Measurements from ENCODE around the gene RSF1.

The RSF1 gene

GRCh38 chr11:77779935-77780334 is 40.6 kb downstream of the RSF1 start:
- CTCF ChIA-PET = interaction anchor here (0.7 kb wide), 1 partner anchor 228 kb away, joined by 4 read pairs; no protein-coding TSS in a partner anchor
- Histone ChIP-seq H3K4me1 (ENCODE audit: control insufficient read depth, insufficient read depth, low read length) (no peaks in the 10 kb centered on the region), H3K36me3 (ENCODE audit: control insufficient read depth in 2 of 2, insufficient read depth in 1 of 2, low read length in 2 of 2) (no peaks in the 10 kb centered on the region), H3K4me3 (ENCODE audit: low read depth, low read length) (no peak overlapping the region), H3K27ac (ENCODE audit: extremely low read depth, low read depth, low read length) (no peak overlapping the region), H3K9me3 (ENCODE audit: control insufficient read depth, insufficient read depth, low read depth, low read length) (no peaks in the 10 kb centered on the region)
- POLR2A ChIA-PET = interaction anchor here (0.5 kb wide), 1 partner anchor 259 kb away, joined by 4 read pairs; no protein-coding TSS in a partner anchor
- no peak for TF ChIP-seq ZNF274 (IDR thresholded peaks at IDR 0.05; ENCODE audit: low read length)
- no peak for TF ChIP-seq ZNF274 (tag by site-specific recombination; IDR thresholded peaks at IDR 0.05; ENCODE audit: borderline replicate concordance)
- TF ChIP-seq ZNF549 (tag by site-specific recombination; IDR thresholded peaks at IDR 0.05) = no peak
- peak; percentile 96 for TF ChIP-seq REST (tag by site-specific recombination; IDR thresholded peaks at IDR 0.05)

GRCh38 chr11:77778549-77778948 is 42.0 kb downstream of the RSF1 start:
- POLR2A ChIA-PET = no interaction called here
- H3K27ac ChIP-seq (ENCODE audit: extremely low read depth, low read depth, low read length) = no peak overlapping the region
- no peaks in the 10 kb centered on the region for H3K4me1 ChIP-seq (ENCODE audit: control insufficient read depth, insufficient read depth, low read length)
- CTCF ChIA-PET = interaction anchor here (0.6 to 1.7 kb wide), 4 partner anchors 23 to 1692 kb away, joined by 3 to 6 read pairs (median 4); no protein-coding TSS in a partner anchor
- no peak overlapping the region for H3K4me3 ChIP-seq (ENCODE audit: low read depth, low read length)
- H3K36me3 ChIP-seq (ENCODE audit: control insufficient read depth in 2 of 2, insufficient read depth in 1 of 2, low read length in 2 of 2) = no peaks in the 10 kb centered on the region
- H3K9me3 ChIP-seq (ENCODE audit: control insufficient read depth, insufficient read depth, low read depth, low read length) = no peaks in the 10 kb centered on the region
- TF ChIP-seq ZNF529 (tag by site-specific recombination; IDR thresholded peaks at IDR 0.05; ENCODE audit: insufficient replicate concordance) (no peak), ZNF624 (tag by site-specific recombination; IDR thresholded peaks at IDR 0.05) (no peak), ZNF211 (tag by site-specific recombination; IDR thresholded peaks at IDR 0.05; ENCODE audit: low read depth) (no peak), ZNF654 (tag by site-specific recombination; IDR thresholded peaks at IDR 0.05; ENCODE audit: low read depth) (no peak), ZNF239 (tag by site-specific recombination; IDR thresholded peaks at IDR 0.05) (no peak), ZNF391 (tag by site-specific recombination; IDR thresholded peaks at IDR 0.05; ENCODE audit: borderline replicate concordance, low read depth) (no peak), ZNF571 (tag by site-specific recombination; IDR thresholded peaks at IDR 0.05) (no peak), GLIS2 (tag by site-specific recombination; IDR thresholded peaks at IDR 0.05) (no peak), ZNF513 (tag by site-specific recombination; IDR thresholded peaks at IDR 0.05) (no peak), ZNF2 (tag by site-specific recombination; IDR thresholded peaks at IDR 0.05) (no peak)

GRCh38 chr11:77778118-77778517 is 42.4 kb downstream of the RSF1 start:
- Histone ChIP-seq H3K4me1 (ENCODE audit: control insufficient read depth, insufficient read depth, low read length) (no peaks in the 10 kb centered on the region), H3K9me3 (ENCODE audit: control insufficient read depth, insufficient read depth, low read depth, low read length) (no peaks in the 10 kb centered on the region), H3K27ac (ENCODE audit: extremely low read depth, low read depth, low read length) (no peak overlapping the region), H3K36me3 (ENCODE audit: control insufficient read depth in 2 of 2, insufficient read depth in 1 of 2, low read length in 2 of 2) (no peaks in the 10 kb centered on the region), H3K4me3 (ENCODE audit: low read depth, low read length) (no peak overlapping the region)
- no peak for TF ChIP-seq TCF7L2 (IDR thresholded peaks at IDR 0.05; ENCODE audit: borderline replicate concordance, low read depth, low read length)
- no peak for TF ChIP-seq ZNF404 (tag by site-specific recombination; IDR thresholded peaks at IDR 0.05)
- TF ChIP-seq ZNF473 (tag by site-specific recombination; IDR thresholded peaks at IDR 0.05) = no peak
- no peak for TF ChIP-seq ZBTB26 (tag by site-specific recombination; optimal IDR thresholded peaks at IDR 0.05)
- no peak for TF ChIP-seq ZFP37 (tag by site-specific recombination; IDR thresholded peaks at IDR 0.05)
- no peak for TF ChIP-seq ZNF266 (tag by site-specific recombination; IDR thresholded peaks at IDR 0.05; ENCODE audit: low read depth)
- TF ChIP-seq ZBTB7A (tag by site-specific recombination; IDR thresholded peaks at IDR 0.05; ENCODE audit: low read depth) = no peak
- no peak for TF ChIP-seq ZNF140 (tag by site-specific recombination; IDR thresholded peaks at IDR 0.05)
- ChIA-PET POLR2A (no interaction called here), CTCF (interaction anchor here (0.6 to 1.7 kb wide), 2 partner anchors 221 to 1693 kb away, joined by 4 to 6 read pairs; no protein-coding TSS in a partner anchor)

Data from HEK293 (cell line).